Erythroblast (primary cell): ENCODE data around the gene HS6ST1.

ENCODE experiments used
- GATA1 ChIP-seq: IDR thresholded peaks from 2 replicates; pipeline ENCODE4 v1.6.1; 2011; ENCODE audit warnings: low read depth, mild to moderate bottlenecking, control low read depth, low read length, moderate library complexity
- POLR2A ChIP-seq: IDR thresholded peaks from 2 replicates; pipeline ENCODE4 v1.6.1; 2011; ENCODE audit warnings: mild to moderate bottlenecking, low read length

DNA sequence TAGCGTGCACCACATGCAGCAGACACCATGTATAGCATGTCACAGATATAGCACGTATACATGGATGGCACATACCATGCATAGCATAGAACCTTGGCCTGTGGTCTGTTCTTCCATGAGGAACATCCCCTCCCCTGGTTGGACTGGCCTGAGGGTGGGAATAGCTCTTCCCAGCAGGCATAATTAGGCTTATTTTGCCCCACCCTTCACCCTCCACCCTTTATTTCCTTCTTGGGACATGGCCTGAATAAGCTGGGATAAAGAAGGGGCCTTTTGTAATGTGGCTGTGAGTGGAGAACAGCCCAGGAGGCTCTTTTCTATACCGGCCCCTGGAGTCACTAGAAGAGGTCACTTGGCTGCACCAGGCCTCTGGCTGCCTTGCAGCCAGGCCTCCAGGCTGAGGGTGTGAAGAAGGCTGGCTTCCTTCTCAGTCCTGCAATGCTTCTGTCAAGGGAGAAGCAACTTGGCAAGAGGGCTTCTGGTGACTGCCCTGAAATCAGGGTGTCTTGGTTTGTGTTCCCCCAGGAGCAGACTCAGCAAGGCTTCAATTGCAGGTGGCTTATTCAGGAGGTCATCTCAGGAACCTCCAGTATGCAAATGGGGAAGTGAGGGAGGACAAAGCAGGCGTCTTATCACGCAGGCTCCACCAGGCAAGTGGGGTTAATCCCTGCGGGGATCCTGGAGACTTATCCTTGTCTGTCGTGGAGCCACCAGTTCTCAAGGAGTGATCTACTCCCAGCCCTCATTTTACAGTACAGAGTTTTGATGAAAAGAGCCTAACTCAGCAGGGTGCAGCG lies 68.2 kb downstream of the HS6ST1 start:
- TF ChIP-seq POLR2A (no peak), GATA1 (no peak)
